Measurements from ENCODE around the gene STXBP5. TPM values are rescaled to one million over a fixed set of nuclear protein-coding genes. Genes with fewer than 3 reads are reported as not detected.
A peak's percentile ranks its signal among the peaks of the same experiment; 100 is the strongest.

The STXBP5 gene
- total and polyA plus RNA-seq, 2 experiments from 2014 or later = 4.9 to 49.9 TPM

GRCh38 chr6:147283460-147283859 lies 79.2 kb downstream of the STXBP5 start:
- Histone ChIP-seq H3K9ac (no peak overlapping the region), H3F3A (ENCODE audit: insufficient read depth) (peaks cover 25% of the 10 kb centered on the region; the same call in 1 of the 2 replicates), H4K20me1 (ENCODE audit: insufficient read depth) (no peaks in the 10 kb centered on the region), H2AFZ (no peak overlapping the region), H3K4me1 (ENCODE audit: insufficient read depth) (peaks cover 32% of the 10 kb centered on the region), H3K9me2 (ENCODE audit: insufficient read depth) (no peaks in the 10 kb centered on the region), H3K36me3 (ENCODE audit: low read depth) (peaks cover 17% of the 10 kb centered on the region), H3K79me2 (ENCODE audit: insufficient read depth) (peaks cover 45% of the 10 kb centered on the region), H3K9me3 (ENCODE audit: low read depth) (no peaks in the 10 kb centered on the region), H3K27ac (no peak overlapping the region), H3K4me3 (no peak overlapping the region), H3K27me3 (replicated peaks; ENCODE audit: insufficient read depth) (no peaks in the 10 kb centered on the region), H3K4me2 (ENCODE audit: unreplicated experiment) (no peak overlapping the region)
- 45 to 52% methylated on average over 5 of the region's 5 CpGs for WGBS, 2 experiments (ENCODE audit: low coverage in 1 of 2, low lambda C conversion rate in 2 of 2, missing lambda C conversion rate in 2 of 2)
- in situ Hi-C loops (cut with MboI) = no loop called here
- DNase-seq = peak; percentile 41
- TF ChIP-seq EZH2 (IDR thresholded peaks at IDR 0.05; ENCODE audit: insufficient read depth, poor library complexity, severe bottlenecking) (no peak), EZH2phosphoT487 (IDR thresholded peaks at IDR 0.05; ENCODE audit: insufficient read depth, low read depth) (no peak)

- whole genome bisulfite sequencing, 2 experiments (ENCODE audit: low coverage in 1 of 2, low lambda C conversion rate in 2 of 2, missing lambda C conversion rate in 2 of 2) = 24 to 32% methylated on average over 3 of the region's 3 CpGs
- H3K4me2 ChIP-seq (ENCODE audit: unreplicated experiment) = peak overlapping the region; percentile 44
- peak; percentile 69 for DNase-seq
- H3K9ac ChIP-seq = 0 out of 2 replicates have a peak overlapping the region, but pooled peaks have one; percentile 35
- H3K4me3 ChIP-seq = no peak overlapping the region
- no peaks in the 10 kb centered on the region for H3K9me3 ChIP-seq (ENCODE audit: low read depth)
- peak overlapping the region; percentile 20; the same call in 1 of the 2 replicates for H3K27ac ChIP-seq
- peaks cover 9% of the 10 kb centered on the region for H3K36me3 ChIP-seq (ENCODE audit: low read depth)
- peaks cover 14% of the 10 kb centered on the region; the same call in 1 of the 2 replicates for H3F3A ChIP-seq (ENCODE audit: insufficient read depth)
- TF ChIP-seq EZH2 (IDR thresholded peaks at IDR 0.05; ENCODE audit: insufficient read depth, poor library complexity, severe bottlenecking) (no peak), EZH2phosphoT487 (IDR thresholded peaks at IDR 0.05; ENCODE audit: insufficient read depth, low read depth) (no peak)
- H3K4me1 ChIP-seq (ENCODE audit: insufficient read depth) = peaks cover 22% of the 10 kb centered on the region
- in situ Hi-C loops (cut with MboI) = no loop called here
- no peaks in the 10 kb centered on the region for H3K27me3 ChIP-seq (replicated peaks; ENCODE audit: insufficient read depth)
- H3K9me2 ChIP-seq (ENCODE audit: insufficient read depth) = no peaks in the 10 kb centered on the region
- H2AFZ ChIP-seq = peak overlapping the region; percentile 43; the same call in 1 of the 2 replicates
- peaks cover 59% of the 10 kb centered on the region for H3K79me2 ChIP-seq (ENCODE audit: insufficient read depth)
- H4K20me1 ChIP-seq (ENCODE audit: insufficient read depth) = no peaks in the 10 kb centered on the region
These were observed 81.1 kb downstream of the STXBP5 start for GRCh38 chr6:147285087-147285855.

GRCh38 chr6:147287869-147288271 lies 83.7 kb downstream of the STXBP5 start:
- Histone ChIP-seq H3K79me2 (ENCODE audit: insufficient read depth) (peaks cover 45% of the 10 kb centered on the region), H3K27ac (peak overlapping the region; percentile 50), H3K9me2 (ENCODE audit: insufficient read depth) (no peaks in the 10 kb centered on the region), H3K36me3 (ENCODE audit: low read depth) (peaks cover 11% of the 10 kb centered on the region; the same call in 1 of the 2 replicates), H3K9ac (no peak overlapping the region), H3K4me2 (ENCODE audit: unreplicated experiment) (peak overlapping the region; percentile 6), H3K9me3 (ENCODE audit: low read depth) (no peaks in the 10 kb centered on the region), H2AFZ (no peak overlapping the region), H3K4me1 (ENCODE audit: insufficient read depth) (peaks cover 22% of the 10 kb centered on the region), H4K20me1 (ENCODE audit: insufficient read depth) (no peaks in the 10 kb centered on the region), H3K27me3 (replicated peaks; ENCODE audit: insufficient read depth) (no peaks in the 10 kb centered on the region), H3F3A (ENCODE audit: insufficient read depth) (peaks cover 14% of the 10 kb centered on the region; the same call in 1 of the 2 replicates), H3K4me3 (no peak overlapping the region)
- in situ Hi-C loops (cut with MboI) = no loop called here
- DNase-seq = peak; percentile 82
- WGBS, 2 experiments (ENCODE audit: low coverage in 1 of 2, low lambda C conversion rate in 2 of 2, missing lambda C conversion rate in 2 of 2) = 69 to 70% methylated on average over 3 of the region's 3 CpGs
- no peak for TF ChIP-seq EZH2phosphoT487 (IDR thresholded peaks at IDR 0.05; ENCODE audit: insufficient read depth, low read depth)
- TF ChIP-seq EZH2 (IDR thresholded peaks at IDR 0.05; ENCODE audit: insufficient read depth, poor library complexity, severe bottlenecking) = no peak

- TF ChIP-seq EZH2phosphoT487 (IDR thresholded peaks at IDR 0.05; ENCODE audit: insufficient read depth, low read depth) (no peak), EZH2 (IDR thresholded peaks at IDR 0.05; ENCODE audit: insufficient read depth, poor library complexity, severe bottlenecking) (no peak)
- H3K27me3 ChIP-seq (replicated peaks; ENCODE audit: insufficient read depth) = no peaks in the 10 kb centered on the region
- no peaks in the 10 kb centered on the region for H3K9me3 ChIP-seq (ENCODE audit: low read depth)
- DNase-seq = no peak
- H3K27ac ChIP-seq = no peak overlapping the region
- H4K20me1 ChIP-seq (ENCODE audit: insufficient read depth) = no peaks in the 10 kb centered on the region
- peaks cover 40% of the 10 kb centered on the region for H3K36me3 ChIP-seq (ENCODE audit: low read depth)
- H3K9me2 ChIP-seq (ENCODE audit: insufficient read depth) = no peaks in the 10 kb centered on the region
- no peaks in the 10 kb centered on the region for H3K4me1 ChIP-seq (ENCODE audit: insufficient read depth)
- H2AFZ ChIP-seq = no peak overlapping the region
- H3K79me2 ChIP-seq (ENCODE audit: insufficient read depth) = peaks cover 8% of the 10 kb centered on the region; the same call in 1 of the 2 replicates
- no peak overlapping the region for H3K9ac ChIP-seq
- no peaks in the 10 kb centered on the region for H3F3A ChIP-seq (ENCODE audit: insufficient read depth)
- no peak overlapping the region for H3K4me2 ChIP-seq (ENCODE audit: unreplicated experiment)
- in situ Hi-C loops (cut with MboI) = no loop called here
- no peak overlapping the region for H3K4me3 ChIP-seq
- 98 to 100% methylated on average over 2 of the region's 2 CpGs for WGBS, 2 experiments (ENCODE audit: low coverage in 1 of 2, low lambda C conversion rate in 2 of 2, missing lambda C conversion rate in 2 of 2)
These were observed 92.9 kb downstream of the STXBP5 start for GRCh38 chr6:147297124-147297523.

Measured in GM23248 (cell line).